Uterus (tissue), 4 donors: ENCODE measurements around the gene ZNF134. TPM values are rescaled to one million over a fixed set of nuclear protein-coding genes. Genes with fewer than 3 reads are reported as not detected.

ENCODE experiments used
- total RNA-seq, 4 donors: library from RNA; depleted of rRNA in 3 of 4; stranded (reverse); fragments of >200 nt in 3 of 4; gene quantifications; one replicate each; pipeline versions ENCODE4 v1.1.0 to v1.2.4, GENCODE V29; 2014 to 2023
- donor health status: DM: yes; HTN: yes; CAD: no.

The ZNF134 gene
- total RNA-seq, 4 donors from 2014 or later, result 1.5 to 60.1 (median 16.5) TPM

Other genes with a start within 250 kb of the ZNF134 start
- gene ZNF548, start 224.4 kb upstream of the ZNF134 start, total RNA-seq, result 10 to 100 TPM; 12.6 to 77.9 (median 53.1) TPM
- gene ZNF17, start 203.1 kb upstream of the ZNF134 start, total RNA-seq, result 10 to 100 TPM; 14.9 to 41.6 (median 18.9) TPM
- 10 to 100 TPM in 3 of 4 donors, under 1 TPM in 1; 0.88 to 31.1 (median 11.6) TPM for gene ZNF749, start 178.9 kb upstream of the ZNF134 start, total RNA-seq
- 1 to 10 TPM in 2 of 4 donors, under 1 TPM in 1, not detected in 1; under 0.01 to 2.2 (median 2.0) TPM for gene VN1R1, start 157.1 kb upstream of the ZNF134 start, total RNA-seq
- gene ZNF772, start 136.7 kb upstream of the ZNF134 start, total RNA-seq, result 10 to 100 TPM in 3 of 4 donors, 1 to 10 TPM in 1; 7.2 to 48.0 (median 12.6) TPM
- 10 to 100 TPM in 3 of 4 donors, 1 to 10 TPM in 1; 2.6 to 69.4 (median 16.9) TPM for gene ZNF419, start 126.5 kb upstream of the ZNF134 start, total RNA-seq
- gene ZNF773, start 114.3 kb upstream of the ZNF134 start, total RNA-seq, result 10 to 100 TPM in 3 of 4 donors, 1 to 10 TPM in 1; 2.9 to 34.3 (median 17.0) TPM
- gene ZNF549, start 86.9 kb upstream of the ZNF134 start, total RNA-seq, result 10 to 100 TPM in 2 of 4 donors, 1 to 10 TPM in 2; 8.2 to 38.9 (median 14.2) TPM
- 10 to 100 TPM in 1 of 4 donors, 1 to 10 TPM in 3; 4.4 to 25.6 (median 6.9) TPM for gene ZNF550, start 54.4 kb upstream of the ZNF134 start, total RNA-seq
- gene ZNF416, start 35.3 kb upstream of the ZNF134 start, total RNA-seq, result 10 to 100 TPM in 1 of 4 donors, 1 to 10 TPM in 2, under 1 TPM in 1; 0.26 to 11.9 (median 5.7) TPM
- gene ZIK1, start 30.1 kb upstream of the ZNF134 start, total RNA-seq, result 10 to 100 TPM in 2 of 4 donors, 1 to 10 TPM in 2; 6.8 to 26.5 (median 11.0) TPM
- 10 to 100 TPM in 1 of 4 donors, 1 to 10 TPM in 2, under 1 TPM in 1; 0.29 to 33.0 (median 4.7) TPM for gene ZNF530, start 14.4 kb upstream of the ZNF134 start, total RNA-seq
- gene ZNF211, start 18.9 kb downstream of the ZNF134 start, total RNA-seq, result 100 to 1,000 TPM in 1 of 4 donors, 10 to 100 TPM in 2, 1 to 10 TPM in 1; 9.4 to 115 (median 20.7) TPM
- gene ZSCAN4, start 54.7 kb downstream of the ZNF134 start, total RNA-seq, result not detected
- 100 to 1,000 TPM in 1 of 4 donors, 10 to 100 TPM in 2, 1 to 10 TPM in 1; 8.7 to 123 (median 27.2) TPM for gene ZNF551, start 67.7 kb downstream of the ZNF134 start, total RNA-seq
- 10 to 100 TPM in 1 of 4 donors, 1 to 10 TPM in 2, under 1 TPM in 1; 0.88 to 27.4 (median 1.5) TPM for gene ZNF154, start 95.0 kb downstream of the ZNF134 start, total RNA-seq
- 10 to 100 TPM in 1 of 4 donors, 1 to 10 TPM in 2, under 1 TPM in 1; 0.88 to 20.2 (median 3.4) TPM for gene ZNF671, start 113.4 kb downstream of the ZNF134 start, total RNA-seq
- gene ZNF776, start 132.6 kb downstream of the ZNF134 start, total RNA-seq, result 10 to 100 TPM in 3 of 4 donors, under 1 TPM in 1; 0.29 to 34.4 (median 17.9) TPM
- 10 to 100 TPM in 2 of 4 donors, 1 to 10 TPM in 2; 4.6 to 42.0 (median 16.1) TPM for gene ZNF586, start 155.4 kb downstream of the ZNF134 start, total RNA-seq
- 10 to 100 TPM in 2 of 4 donors, 1 to 10 TPM in 1, under 1 TPM in 1; 0.77 to 15.0 (median 9.3) TPM for gene ZNF552, start 200.7 kb downstream of the ZNF134 start, total RNA-seq
- 10 to 100 TPM in 3 of 4 donors, 1 to 10 TPM in 1; 5.9 to 30.6 (median 15.0) TPM for gene ZNF587B, start 216.1 kb downstream of the ZNF134 start, total RNA-seq
- gene ZNF587, start 235.6 kb downstream of the ZNF134 start, total RNA-seq, result 10 to 100 TPM; 21.3 to 80.0 (median 39.6) TPM